AML-193 (cell line): ENCODE results near the gene CMBL.
"Not testable (repeated sequence)": the region's sequence is repeated elsewhere in the genome, so short reads cannot be mapped to it uniquely, and the experiment has no call there.

Experiments used
- DNase-seq, 2 experiments: peaks; one replicate each; lab custom pipeline; 2025; lab: John Stamatoyannopoulos, UW

The CMBL gene

DNA sequence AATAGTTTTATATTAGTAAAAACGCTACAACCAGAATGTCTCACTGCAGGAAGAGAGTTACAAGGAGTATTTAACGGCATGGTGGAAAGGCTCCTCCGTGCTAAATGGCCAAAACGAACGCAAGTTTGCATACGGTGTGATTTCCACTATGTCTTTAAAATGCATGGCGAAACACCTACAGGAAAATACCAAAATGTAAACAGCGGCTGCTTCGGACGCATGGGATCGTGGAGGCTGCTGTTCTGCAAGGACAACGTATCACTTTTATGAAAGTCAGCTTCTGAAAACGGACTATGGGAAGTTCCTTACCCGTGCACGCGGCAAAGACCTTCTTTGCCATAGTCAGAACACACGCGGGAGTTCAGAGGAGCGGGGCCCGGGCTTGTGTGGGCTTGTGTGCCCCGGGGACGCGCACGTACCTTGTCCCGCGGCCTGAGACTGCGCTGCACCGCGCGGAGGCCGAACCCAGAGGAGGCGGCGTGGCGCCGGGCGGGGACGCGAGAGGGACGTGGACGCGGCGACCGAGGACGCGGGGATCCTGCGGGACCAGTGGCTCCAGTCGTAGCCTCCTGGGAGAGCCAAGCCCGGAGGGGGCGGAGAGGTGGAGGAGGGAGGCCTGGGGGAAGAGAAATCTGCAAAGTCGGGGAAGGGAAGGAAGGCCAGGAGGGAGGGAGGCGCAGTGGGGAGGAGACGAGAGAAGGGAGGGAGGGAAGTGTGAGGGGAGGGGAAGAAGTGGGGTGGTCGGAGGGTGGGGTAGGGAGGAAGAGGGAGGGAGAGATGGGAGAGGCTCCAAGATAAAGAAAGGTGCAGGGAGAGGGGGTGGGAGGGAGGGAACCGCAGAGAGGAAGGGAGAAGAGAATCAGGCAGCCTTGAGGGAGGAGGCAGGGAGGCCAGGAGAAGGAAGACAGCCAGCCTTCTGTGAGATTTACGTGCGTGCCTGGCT, at the start of gene CMBL:
TSS of gene CMBL (minus strand) at position 697 of the 943 bp plus-strand sequence. CDS start 17,140 bp downstream, outside the sequence.
- peak in 1 of 2 experiments; percentile 31 for DNase-seq

DNA sequence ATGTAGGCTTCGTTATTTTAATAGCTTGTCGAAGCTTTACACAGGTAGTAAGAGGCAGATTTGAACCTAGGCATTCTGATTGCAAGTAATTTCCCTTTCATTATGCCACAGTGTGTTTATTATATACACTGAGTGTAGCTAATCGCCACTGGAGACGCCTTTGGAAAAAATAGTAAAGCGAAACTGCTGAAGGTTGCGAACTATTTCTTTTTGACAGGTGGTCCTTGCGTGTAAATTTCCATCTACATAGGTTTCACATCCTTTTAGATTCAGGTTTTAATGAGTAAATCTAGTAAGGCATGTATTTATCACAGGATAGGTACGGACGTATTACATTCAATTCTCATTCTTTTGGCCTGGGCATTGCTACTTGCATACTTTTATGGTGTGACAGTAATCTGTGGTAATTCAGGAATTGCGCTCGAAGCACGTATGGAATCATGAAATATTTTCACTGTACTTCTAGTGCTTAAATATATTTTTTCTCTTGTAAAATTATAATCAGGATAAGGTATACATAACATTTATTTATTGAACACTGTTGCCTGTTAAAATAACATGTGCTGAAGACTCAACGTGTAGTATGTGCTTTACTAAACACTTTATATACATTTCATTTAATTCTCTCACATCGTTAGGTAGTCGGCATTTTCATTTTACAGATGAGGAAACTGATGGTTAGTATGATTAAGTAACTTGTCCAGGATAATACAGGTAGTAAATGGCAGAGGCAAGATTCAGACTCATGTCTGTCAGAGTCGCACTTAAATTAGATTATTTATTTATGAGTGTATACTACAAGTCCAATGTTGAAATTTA, 47.6 kb upstream of the CMBL start:
- peak; percentile 37 to 47 for DNase-seq

DNA sequence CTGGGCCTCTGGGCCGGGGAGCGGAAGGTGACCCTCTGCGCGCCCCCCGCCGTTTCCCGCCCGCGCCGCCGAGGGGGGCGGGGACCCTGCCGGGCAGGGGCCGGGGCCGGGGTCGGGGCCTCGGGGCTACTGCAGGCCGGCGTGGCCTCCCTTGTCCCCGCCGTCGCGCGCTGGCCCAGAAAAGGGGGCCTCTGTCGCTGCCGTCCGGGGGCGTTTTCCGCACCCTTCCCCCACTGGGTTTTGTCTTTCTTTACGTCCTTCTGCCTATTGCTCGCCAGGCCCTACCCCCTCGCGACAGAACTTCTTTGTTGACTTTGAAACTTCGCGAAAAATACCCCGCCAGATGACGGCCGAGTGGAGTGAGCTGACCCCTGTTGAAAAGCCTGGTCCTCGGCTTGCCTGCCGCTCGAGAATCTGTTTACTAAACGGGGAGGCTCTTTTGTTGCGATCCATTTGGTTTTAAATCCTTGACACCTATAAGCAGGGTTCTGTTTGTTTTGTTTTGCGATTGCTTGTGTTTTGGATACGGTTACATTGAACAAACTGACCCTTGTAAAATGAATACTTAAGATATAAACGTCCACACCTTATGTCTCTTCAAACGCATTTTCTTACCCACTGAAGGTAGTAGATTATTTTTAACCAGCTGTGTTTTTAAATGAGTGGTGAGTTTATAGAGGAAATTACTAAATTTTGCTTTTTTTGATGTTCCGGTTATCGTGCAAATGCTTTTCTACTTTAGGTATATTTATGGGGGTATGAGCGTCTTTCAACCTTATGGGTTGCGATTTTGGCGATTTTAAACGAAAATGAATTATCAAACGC, 46.6 kb upstream of the CMBL start:
- DNase-seq: peak; percentile 5 to 25

DNA sequence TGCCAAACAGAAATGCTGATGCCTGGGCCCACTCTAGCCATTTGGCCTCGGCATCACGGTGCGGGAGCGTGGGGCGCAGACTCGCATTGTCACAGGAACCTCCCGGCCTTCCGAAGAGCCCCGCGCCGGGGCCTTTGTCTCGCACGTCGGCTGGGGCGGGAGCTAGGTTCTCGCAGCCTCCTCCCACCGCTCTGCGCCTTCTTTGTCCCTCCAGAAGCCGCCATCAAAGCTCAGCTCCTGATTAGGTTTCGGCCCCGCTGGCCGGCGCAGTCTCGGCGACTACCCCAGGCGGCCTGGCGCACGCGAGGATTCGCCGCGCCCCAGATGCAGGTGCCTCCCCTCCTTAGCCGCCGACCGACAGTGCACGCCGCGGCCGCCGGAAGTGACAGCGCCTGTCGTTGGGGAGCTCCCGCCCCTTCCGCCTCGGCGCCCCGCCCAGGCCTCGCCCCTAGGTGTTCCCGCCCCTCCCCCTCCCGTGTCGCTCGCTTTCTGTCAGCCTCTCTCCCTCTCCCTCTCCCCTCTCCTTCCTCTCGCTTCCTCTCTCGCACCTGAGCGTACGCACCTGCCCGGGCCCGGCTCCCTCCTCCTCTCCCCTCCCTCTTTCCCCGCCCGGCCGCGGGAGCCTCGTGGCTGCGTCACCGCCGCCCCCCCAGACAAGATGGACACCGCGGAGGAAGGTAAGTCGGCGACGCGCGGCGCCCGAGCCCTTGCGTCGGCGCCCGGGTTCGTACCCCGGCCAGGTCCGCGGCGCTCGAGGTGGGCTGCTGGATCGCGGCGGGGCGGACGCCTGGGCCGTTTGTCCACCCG, 45.7 kb upstream of the CMBL start, which contains the start of gene MARCHF6:
TSS of gene MARCHF6 (plus strand) at position 455 of the 807 bp plus-strand sequence. CDS start at position 659, 204 bp downstream.
- DNase-seq: peak; percentile 74 to 84

DNA sequence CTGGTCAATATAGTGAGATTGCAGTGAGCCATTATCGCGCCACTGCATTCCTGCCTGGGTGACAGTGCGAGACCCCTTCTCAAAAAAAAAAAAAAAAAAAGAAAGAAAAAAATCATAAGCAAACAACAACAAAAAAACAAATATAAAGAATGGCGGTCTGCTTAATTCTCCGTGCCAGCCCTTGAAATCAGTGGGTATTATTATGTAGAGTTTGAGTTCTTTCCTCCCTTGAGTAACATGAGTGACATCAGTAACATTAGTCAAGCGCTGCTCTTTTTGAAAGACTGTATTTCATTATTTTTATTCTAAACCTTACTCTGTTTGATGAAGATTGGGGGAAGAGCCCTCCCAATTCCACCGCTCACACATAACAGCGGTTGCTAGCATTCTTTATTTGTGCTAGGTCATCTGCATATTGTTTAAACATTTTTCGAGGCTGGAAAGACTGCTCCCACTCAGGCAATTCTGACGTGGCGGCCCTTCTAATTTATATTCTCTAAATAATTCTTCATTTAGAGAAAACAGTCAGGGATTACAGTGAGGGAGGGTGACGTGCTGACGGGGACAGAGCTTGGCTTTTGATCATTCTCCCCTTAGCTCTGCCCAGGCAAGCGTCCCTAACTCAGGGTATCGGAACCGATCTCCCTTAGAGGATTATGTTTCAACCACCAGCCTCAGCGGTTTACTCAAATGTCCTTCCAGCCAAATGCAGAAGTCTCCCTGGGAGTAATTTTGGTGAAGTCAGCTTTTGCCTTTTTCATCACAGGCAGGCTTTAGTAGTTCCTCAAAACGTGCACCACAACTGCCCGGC, 44.9 kb upstream of the CMBL start:
- peak; percentile 91 to 93 for DNase-seq

GRCh38 chr5:10351919-10352318, 44.2 kb upstream of the CMBL start:
- DNase-seq: no peak

- DNase-seq: no peak
Observed at GRCh38 chr5:10351199-10351905, 43.6 kb upstream of the CMBL start.

- no peak for DNase-seq
Observed at GRCh38 chr5:10348258-10348657, 40.6 kb upstream of the CMBL start.

DNA sequence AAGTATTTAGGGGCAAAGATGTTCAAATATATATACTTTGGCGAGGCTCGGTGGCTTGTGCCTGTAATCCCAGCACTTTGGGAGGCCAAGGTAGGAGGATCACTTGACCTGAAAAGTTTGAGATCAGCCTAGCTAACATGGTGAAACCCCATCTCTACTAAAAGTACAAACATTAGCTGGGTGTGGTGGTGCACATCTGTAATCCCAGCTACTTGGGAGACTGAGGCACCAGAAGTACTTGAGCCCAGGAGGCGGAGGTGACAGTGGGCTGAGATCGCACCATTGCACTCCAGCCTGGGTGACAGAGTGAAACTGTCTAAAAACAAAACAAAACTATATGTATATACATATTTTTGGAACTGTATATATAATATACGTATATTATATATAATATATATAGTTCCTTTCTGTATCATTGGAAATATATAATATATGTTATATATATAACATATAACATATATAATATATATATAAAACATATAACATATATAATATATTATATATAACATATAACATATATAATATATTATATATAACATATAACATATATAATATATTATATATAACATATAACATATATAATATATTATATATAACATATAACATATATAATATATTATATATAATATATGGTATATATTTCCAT, 36.9 kb upstream of the CMBL start:
- DNase-seq: not testable (repeated sequence)

DNA sequence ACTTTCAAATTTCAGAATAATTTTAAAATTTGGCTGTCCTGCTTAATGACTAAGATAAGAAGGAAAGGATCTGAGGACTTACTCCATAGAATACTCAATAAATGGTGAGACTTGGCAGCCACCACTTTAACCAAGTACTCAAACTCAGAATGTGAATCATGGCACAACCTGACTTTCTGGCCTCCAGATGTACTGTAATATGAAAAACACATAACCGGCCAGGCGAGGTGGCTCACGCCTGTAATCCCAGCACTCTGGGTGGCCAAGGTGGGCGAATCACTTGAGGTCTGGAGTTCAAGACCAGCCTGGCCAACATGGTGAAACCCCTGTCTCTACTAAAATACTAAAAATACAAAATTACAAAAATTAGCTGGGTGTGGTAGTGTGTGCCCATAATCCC, 35.8 kb upstream of the CMBL start:
- no peak for DNase-seq

DNA sequence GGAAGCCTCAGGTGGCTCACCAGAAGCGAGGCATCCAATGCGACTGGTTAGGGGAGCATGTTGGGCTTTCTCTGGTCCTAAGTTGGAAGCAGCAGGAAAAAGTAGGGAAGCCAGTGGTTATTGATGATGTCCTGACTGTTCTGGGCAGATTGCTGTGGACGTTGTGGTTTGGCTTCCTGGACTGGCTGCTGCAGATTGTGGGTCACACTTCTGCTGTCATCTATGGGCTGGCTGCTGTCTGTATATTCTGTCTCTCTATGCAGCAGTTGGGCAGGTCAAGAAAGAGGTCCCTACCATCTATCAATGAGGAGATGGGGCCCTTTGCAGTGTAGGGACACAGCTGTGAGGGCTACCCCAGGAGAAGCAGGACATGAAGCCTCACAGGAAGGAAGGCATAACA, 32.3 kb upstream of the CMBL start:
- no peak for DNase-seq

GRCh38 chr5:10339058-10339811, 31.5 kb upstream of the CMBL start:
- DNase-seq: no peak

- no peak for DNase-seq
Observed at GRCh38 chr5:10338686-10339057, 31.0 kb upstream of the CMBL start.

DNA sequence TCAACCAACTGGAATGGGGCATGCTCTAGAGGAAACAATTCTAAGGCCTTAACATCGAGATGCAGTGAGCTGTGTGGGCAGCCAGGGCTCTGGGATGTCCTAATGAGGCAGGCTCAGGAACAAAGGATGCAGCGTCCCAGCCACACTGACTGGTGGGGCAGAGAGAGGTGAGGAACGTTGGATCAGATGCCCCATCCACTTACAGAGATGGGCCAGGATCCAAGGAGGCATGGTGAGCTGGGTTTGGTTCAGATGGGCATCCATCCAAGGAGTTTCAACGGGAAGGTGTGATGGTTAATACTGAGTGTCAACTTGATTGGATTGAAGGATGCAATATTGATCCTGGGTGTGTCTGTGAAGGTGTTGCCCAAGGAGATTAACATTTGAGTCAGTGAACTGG, 30.3 kb upstream of the CMBL start:
- no peak for DNase-seq

DNA sequence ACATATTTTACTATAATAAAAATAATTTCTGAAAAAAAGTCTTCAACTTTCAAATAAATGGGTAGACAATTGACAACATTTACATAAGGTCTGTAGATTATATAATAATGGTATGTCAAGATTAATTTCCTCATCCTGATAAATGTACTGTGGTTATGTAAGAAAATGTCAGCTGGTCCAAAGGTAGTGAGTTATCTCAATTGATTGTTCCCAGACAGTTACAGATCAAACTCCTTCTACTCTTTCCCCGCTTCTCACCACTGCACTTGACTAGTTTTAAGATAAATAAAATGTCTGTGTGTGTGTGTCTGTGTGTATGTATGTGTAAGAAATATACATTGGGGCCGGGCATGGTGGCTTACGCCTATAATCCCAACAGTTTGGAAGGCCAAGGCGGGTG, 29.4 kb upstream of the CMBL start:
- DNase-seq: no peak

GRCh38 chr5:10335711-10336470, 28.2 kb upstream of the CMBL start:
- DNase-seq: no peak

GRCh38 chr5:10334831-10335230, 27.1 kb upstream of the CMBL start:
- DNase-seq: no peak
